Caco-2 (cell line): ENCODE results near the gene DNMT3A. TPM values are rescaled to one million over a fixed set of nuclear protein-coding genes. Genes with fewer than 3 reads are reported as not detected.
A peak's percentile ranks its signal among the peaks of the same experiment; 100 is the strongest.

ENCODE experiments used
- BruUV-seq: library from RNA; stranded (reverse); fragments of 400-500 nt; replicated peaks from 2 replicates; lab custom pipeline; 2021; lab: Mats Ljungman, UMichigan
- CTCF ChIA-PET: fragments of 300-600 bp; sonication (Branson Sonifier 250); formaldehyde crosslinking; loops from one replicate; lab custom pipeline; 2022; ENCODE audit warnings: antibody characterized with exemption; lab: Charles Lee
- POLR2A ChIA-PET: fragments of 300-600 bp; sonication (Branson Sonifier 250); formaldehyde crosslinking; loops from one replicate; lab custom pipeline; 2022; ENCODE audit warnings: antibody characterized with exemption; lab: Charles Lee
- DNase-seq, 2 experiments: peaks; one replicate each; pipeline versions ENCODE4 v3.0.0 to v3.0.0-alpha.2; 2020 to 2022
- H3K27me3 ChIP-seq: replicated peaks from 2 replicates; pipeline ENCODE4 v1.6.0; 2011; ENCODE audit warnings: low read length; ENCODE audit not compliant: control insufficient read depth, insufficient read depth
- H3K36me3 ChIP-seq: 2 replicates; pipeline ENCODE4 v1.5.1; 2011; ENCODE audit warnings: low read length; ENCODE audit not compliant: control insufficient read depth, insufficient read depth
- H3K4me1 ChIP-seq: fragments of 250-450 bp; sonication (Bioruptor Pico); 2 replicates; pipeline ENCODE4 v1.5.1; 2020; ENCODE audit warnings: mild to moderate bottlenecking
- H3K4me3 ChIP-seq: 2 replicates; pipeline ENCODE4 v1.5.1; 2011; ENCODE audit warnings: low read depth, mild to moderate bottlenecking, control low read depth, low read length
- H3K9me3 ChIP-seq: fragments of 250-450 bp; sonication (Bioruptor Pico); 2 replicates; pipeline ENCODE4 v1.5.1; 2020; ENCODE audit warnings: mild to moderate bottlenecking, moderate library complexity
- H3K27ac Mint-ChIP-seq: one replicate; pipeline ENCODE4 v1.8.0; 2022; ENCODE audit warnings: mixed read lengths; ENCODE audit not compliant: unreplicated experiment
- H3K27me3 Mint-ChIP-seq: one replicate; pipeline ENCODE4 v1.8.0; 2022; ENCODE audit warnings: mixed read lengths; ENCODE audit not compliant: insufficient read depth, unreplicated experiment
- H3K36me3 Mint-ChIP-seq: one replicate; pipeline ENCODE4 v1.8.0; 2022; ENCODE audit warnings: mild to moderate bottlenecking, mixed read lengths; ENCODE audit not compliant: insufficient read depth, unreplicated experiment
- H3K4me1 Mint-ChIP-seq: one replicate; pipeline ENCODE4 v1.8.0; 2022; ENCODE audit warnings: low read depth, mixed read lengths; ENCODE audit not compliant: unreplicated experiment
- H3K4me3 Mint-ChIP-seq: one replicate; pipeline ENCODE4 v1.8.0; 2022; ENCODE audit warnings: mild to moderate bottlenecking, moderate library complexity, mixed read lengths; ENCODE audit not compliant: unreplicated experiment
- H3K9me3 Mint-ChIP-seq: one replicate; pipeline ENCODE4 v1.8.0; 2022; ENCODE audit warnings: mixed read lengths; ENCODE audit not compliant: unreplicated experiment
- intact Hi-C: fragments of 100-400 bp; cut with micrococcal nuclease; formaldehyde crosslinking; loops from one replicate; pipeline ENCODE4 v1.10.0; 2022; ENCODE audit not compliant: unreplicated experiment
- total RNA-seq: library from RNA; stranded (reverse); gene quantifications from 2 replicates; pipeline ENCODE4 v1.2.3, GENCODE V29; 2022
- TF ChIP-seq, protein P1 (sequence below), 2 experiments: fragments of 200-600 bp in 1 of 2; IDR thresholded peaks; 1 replicate in 1 of 2; 2 replicates in 1 of 2; pipeline versions ENCODE4 v1.5.1 to v1.8.0; 2011 to 2022; ENCODE audit warnings: antibody characterized with exemption in 1 of 2, control low read depth in 1 of 2, inconsistent platforms in 1 of 2, low read depth in 1 of 2, low read length in 1 of 2, mild to moderate bottlenecking in 1 of 2, moderate library complexity in 1 of 2; ENCODE audit not compliant: insufficient read depth in 1 of 2, severe bottlenecking in 1 of 2, unreplicated experiment in 1 of 2

Gene DNMT3A
- total RNA-seq, 1 experiment from 2014 or later = 72.2 TPM

DNA sequence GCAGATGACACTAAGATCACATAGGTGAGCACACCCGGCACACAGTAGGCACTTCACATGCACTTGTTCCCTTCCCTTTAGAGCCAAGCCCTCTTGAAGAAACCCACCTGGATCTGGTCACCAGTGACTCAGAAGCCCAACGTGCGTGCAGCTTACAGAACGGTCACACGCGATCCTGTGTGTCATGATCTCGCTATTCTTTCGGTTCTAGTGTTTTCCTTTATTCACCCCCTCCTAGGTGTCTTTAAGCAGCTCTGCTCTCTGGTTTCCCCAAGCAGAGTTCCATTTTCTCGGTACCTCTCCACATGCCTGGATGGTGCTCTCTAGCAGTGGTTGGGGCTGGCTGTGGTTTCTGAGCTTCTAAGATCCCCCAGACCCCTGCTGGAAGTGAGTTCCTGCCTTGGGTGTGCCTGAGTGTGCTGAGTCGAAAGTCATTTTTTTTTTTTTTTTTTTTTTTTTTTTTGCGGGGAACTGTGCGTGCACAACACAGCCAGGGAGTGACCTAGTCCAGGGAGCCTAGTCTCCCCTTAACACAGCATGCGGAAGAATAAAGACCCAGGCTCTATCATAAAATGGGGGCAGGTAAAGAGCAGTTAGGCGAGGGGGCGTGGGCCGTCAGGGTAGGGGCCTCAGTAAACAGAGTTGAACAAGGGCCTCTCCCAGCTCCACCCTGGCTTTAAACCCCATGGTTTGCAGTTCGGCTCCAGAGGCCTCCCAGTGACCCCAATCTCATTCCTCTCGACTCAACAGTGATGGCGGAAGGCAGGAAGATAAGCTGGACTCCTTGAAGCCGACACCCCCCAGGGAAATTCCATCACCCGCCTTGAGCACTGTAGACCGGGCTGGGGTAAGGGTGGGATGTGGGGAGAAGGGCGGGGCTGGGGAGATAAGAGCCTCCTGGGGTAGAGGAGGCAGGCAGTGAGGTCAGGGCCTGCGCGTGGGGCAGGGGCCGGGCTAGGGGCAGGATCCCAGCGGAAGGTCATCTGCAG lies 29.8 kb upstream of the DNMT3A start:
- Mint-ChIP-seq H3K4me1 (peaks cover 20% of the 10 kb centered on the region), H3K27ac (peak overlapping the region; percentile 56), H3K27me3 (no peaks in the 10 kb centered on the region), H3K4me3 (no peak overlapping the region), H3K36me3 (no peaks in the 10 kb centered on the region), H3K9me3 (no peaks in the 10 kb centered on the region)
- Histone ChIP-seq H3K27me3 (no peaks in the 10 kb centered on the region), H3K9me3 (no peaks in the 10 kb centered on the region), H3K4me3 (no peak overlapping the region), H3K36me3 (no peaks in the 10 kb centered on the region), H3K4me1 (peaks cover 23% of the 10 kb centered on the region)
- intact Hi-C loops = loop anchor here (10.0 kb wide), 1 partner anchor 293 kb away; no protein-coding TSS in a partner anchor
- TF ChIP-seq, protein P1, sequence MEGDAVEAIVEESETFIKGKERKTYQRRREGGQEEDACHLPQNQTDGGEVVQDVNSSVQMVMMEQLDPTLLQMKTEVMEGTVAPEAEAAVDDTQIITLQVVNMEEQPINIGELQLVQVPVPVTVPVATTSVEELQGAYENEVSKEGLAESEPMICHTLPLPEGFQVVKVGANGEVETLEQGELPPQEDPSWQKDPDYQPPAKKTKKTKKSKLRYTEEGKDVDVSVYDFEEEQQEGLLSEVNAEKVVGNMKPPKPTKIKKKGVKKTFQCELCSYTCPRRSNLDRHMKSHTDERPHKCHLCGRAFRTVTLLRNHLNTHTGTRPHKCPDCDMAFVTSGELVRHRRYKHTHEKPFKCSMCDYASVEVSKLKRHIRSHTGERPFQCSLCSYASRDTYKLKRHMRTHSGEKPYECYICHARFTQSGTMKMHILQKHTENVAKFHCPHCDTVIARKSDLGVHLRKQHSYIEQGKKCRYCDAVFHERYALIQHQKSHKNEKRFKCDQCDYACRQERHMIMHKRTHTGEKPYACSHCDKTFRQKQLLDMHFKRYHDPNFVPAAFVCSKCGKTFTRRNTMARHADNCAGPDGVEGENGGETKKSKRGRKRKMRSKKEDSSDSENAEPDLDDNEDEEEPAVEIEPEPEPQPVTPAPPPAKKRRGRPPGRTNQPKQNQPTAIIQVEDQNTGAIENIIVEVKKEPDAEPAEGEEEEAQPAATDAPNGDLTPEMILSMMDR (IDR thresholded peaks at IDR 0.05; ENCODE audit: insufficient read depth in 1 of 2, low read depth in 1 of 2, low read length in 1 of 2, severe bottlenecking in 1 of 2, unreplicated experiment in 1 of 2) = no peak
- BruUV-seq = no TSS peak
- peak; percentile 41 to 79 for DNase-seq
- ChIA-PET CTCF (interaction anchor here (0.6 to 2.3 kb wide), 6 partner anchors 9 to 161 kb away, joined by 3 to 27 read pairs (median 7); no protein-coding TSS in a partner anchor), POLR2A (no interaction called here)

GRCh38 chr2:25369876-25370275 lies 28.2 kb upstream of the DNMT3A start:
- H3K4me3 Mint-ChIP-seq = no peak overlapping the region
- H3K4me1 Mint-ChIP-seq = peaks cover 14% of the 10 kb centered on the region
- peak overlapping the region; percentile 16 for H3K27ac Mint-ChIP-seq
- ChIA-PET CTCF (interaction anchor here (0.5 kb wide), 1 partner anchor 1536 kb away, joined by 3 read pairs; no protein-coding TSS in a partner anchor), POLR2A (no interaction called here)
- TF ChIP-seq, protein P1 (IDR thresholded peaks at IDR 0.05; ENCODE audit: insufficient read depth in 1 of 2, low read depth in 1 of 2, low read length in 1 of 2, severe bottlenecking in 1 of 2, unreplicated experiment in 1 of 2) = no peak
- H3K9me3 ChIP-seq = no peaks in the 10 kb centered on the region
- no peak for DNase-seq
- BruUV-seq = no TSS peak
- intact Hi-C loops = loop anchor here (1.0 to 10.0 kb wide), 2 partner anchors 8 to 295 kb away; no protein-coding TSS in a partner anchor
- H3K36me3 Mint-ChIP-seq = no peaks in the 10 kb centered on the region
- no peaks in the 10 kb centered on the region for H3K27me3 ChIP-seq
- H3K4me1 ChIP-seq = peaks cover 19% of the 10 kb centered on the region
- no peaks in the 10 kb centered on the region for H3K27me3 Mint-ChIP-seq
- H3K9me3 Mint-ChIP-seq = no peaks in the 10 kb centered on the region
- H3K4me3 ChIP-seq = no peak overlapping the region
- no peaks in the 10 kb centered on the region for H3K36me3 ChIP-seq

GRCh38 chr2:25369439-25369838 lies 27.7 kb upstream of the DNMT3A start:
- H3K4me3 Mint-ChIP-seq = no peak overlapping the region
- Histone ChIP-seq H3K4me1 (peaks cover 19% of the 10 kb centered on the region), H3K36me3 (no peaks in the 10 kb centered on the region), H3K4me3 (no peak overlapping the region), H3K27me3 (no peaks in the 10 kb centered on the region), H3K9me3 (no peaks in the 10 kb centered on the region)
- POLR2A ChIA-PET = no interaction called here
- H3K27me3 Mint-ChIP-seq = peaks cover under 1% of the 10 kb centered on the region
- H3K4me1 Mint-ChIP-seq = peaks cover 14% of the 10 kb centered on the region
- BruUV-seq = no TSS peak
- no peaks in the 10 kb centered on the region for H3K36me3 Mint-ChIP-seq
- intact Hi-C loops = no loop called here
- H3K27ac Mint-ChIP-seq = no peak overlapping the region
- no peak for DNase-seq
- no peaks in the 10 kb centered on the region for H3K9me3 Mint-ChIP-seq
- CTCF ChIA-PET = interaction anchor here (0.5 kb wide), 1 partner anchor 1537 kb away, joined by 3 read pairs; no protein-coding TSS in a partner anchor
- TF ChIP-seq, protein P1 (IDR thresholded peaks at IDR 0.05; ENCODE audit: insufficient read depth in 1 of 2, low read depth in 1 of 2, low read length in 1 of 2, severe bottlenecking in 1 of 2, unreplicated experiment in 1 of 2) = no peak
